Psoas muscle (tissue), 8 donors: Measurements from ENCODE around the gene FAM184B. TPM values are rescaled to one million over a fixed set of nuclear protein-coding genes. Genes with fewer than 3 reads are reported as not detected.

Source experiments
- ATAC-seq, 4 donors: fragments of 200-7000 bp; cut with Tn5 transposase; one replicate each; pipeline ENCODE4 v1.9.1; 2020; ENCODE audit warnings: moderate library complexity in 3 of 4, mild to moderate bottlenecking in 2 of 4
- DNase-seq, 2 donors: peaks; one replicate each; pipeline ENCODE4 v3.0.0-alpha.2; 2020
- H3K27ac ChIP-seq: fragments of 200-600 bp; one replicate; pipeline ENCODE4 v1.8.0; 2022
- H3K27me3 ChIP-seq, 3 donors: fragments of 200-600 bp in 1 of 3; one replicate each; pipeline versions ENCODE4 v1.6.1 to v1.8.0; 2013 to 2022; ENCODE audit warnings: low read length in 2 of 3, mild to moderate bottlenecking in 2 of 3, moderate library complexity in 1 of 3; ENCODE audit not compliant: insufficient read depth in 3 of 3
- H3K36me3 ChIP-seq, 2 donors: fragments of 200-600 bp in 1 of 2; one replicate each; pipeline versions ENCODE4 v1.6.1 to v1.8.0; 2013 to 2022; ENCODE audit warnings: low read depth in 1 of 2, mild to moderate bottlenecking in 1 of 2, moderate library complexity in 1 of 2; ENCODE audit not compliant: insufficient read depth in 1 of 2
- H3K4me1 ChIP-seq: fragments of 200-600 bp; one replicate; pipeline ENCODE4 v1.8.0; 2022
- H3K4me3 ChIP-seq: fragments of 200-600 bp; one replicate; pipeline ENCODE4 v1.8.0; 2022; ENCODE audit warnings: mild to moderate bottlenecking
- H3K9me3 ChIP-seq: fragments of 200-600 bp; one replicate; pipeline ENCODE4 v1.8.0; 2022
- CTCF ChIP-seq: fragments of 200-600 bp; IDR thresholded peaks from one replicate; pipeline ENCODE4 v1.8.0; 2022; ENCODE audit warnings: antibody characterized with exemption
- WGBS, 3 donors: extraction: QIAGEN DNeasy Blood & Tissue Kit; methylation state at CpG; one replicate each; pipeline versions ENCODE4 v1.1.6 to v1.1.7; 2013; 5-methylcytosine and 5-hydroxymethylcytosine counted together
- intact Hi-C, 2 donors: fragments of 100-400 bp; cut with DNase I; formaldehyde crosslinking; loops; one replicate each; pipeline versions ENCODE4 v1.11.0 to v1.14.2; 2022
- long read RNA-seq, 2 donors: library from polyadenylated mRNA; unstranded; transcript quantifications; one replicate each; pipeline ENCODE4 v2.0.0, GENCODE V29; 2021
- polyA plus RNA-seq, 3 donors: library from polyadenylated mRNA; stranded (reverse); fragments of 200-250 nt; gene quantifications; one replicate each; pipeline ENCODE4 v1.2.3, GENCODE V29; 2013
- total RNA-seq, 4 donors: library from RNA; stranded (reverse); fragmentation: NEBNext Ultra II Directional in 2 of 4; extraction: Animal tissue kit (Norgen Biotek cat#: 25700) in 2 of 4; gene quantifications; one replicate each; pipeline versions ENCODE4 v1.2.1 to v1.2.4, GENCODE V29; 2021 to 2023
- donor health status: healthy with polysubstance abuse.
- donor health status: DM: no; HTN: no; CAD: no; lungs with moderate emphysema.
- donor health status: Bipolar disorder and iron deficiency.
- donor health status: healthy.
- donor health status: DM: yes; HTN: yes; CAD: no.
- donor health status: DM: no; HTN: no; CAD: no.
- donor health status: DM: no; HTN: no; CAD: no.
- donor health status: DM: yes; HTN: yes; CAD: no.

The FAM184B gene
- 1 to 10 TPM in 2 of 4 donors, under 1 TPM in 2; 0.28 to 2.6 (median 0.75) TPM for total RNA-seq
- under 1 TPM; 0.03 to 0.51 (median 0.13) TPM for polyA plus RNA-seq
- long read RNA-seq, donor 1, full-length matches to known transcripts = 4 of 7 reads
- long read RNA-seq, donor 1, partial matches to known transcripts = 1 of 7 reads
- long read RNA-seq, donor 1, other reads (novel, unspliced or antisense) = 2 of 7 reads
- long read RNA-seq, donor 2, partial matches to known transcripts = 0 of 34 reads
- long read RNA-seq, donor 2, other reads (novel, unspliced or antisense) = 34 of 34 reads

GRCh38 chr4:17781300-17782287 lies at the start of gene FAM184B:
Gene FAM184B (minus strand): TSS chr4:17781621. CDS start chr4:17781299, 322 bp downstream.
- TF ChIP-seq CTCF = no peak
- peak; percentile 59 to 79 (median 64) for ATAC-seq
- peak within 1 kb of the TSS; percentile 69 for H3K4me3 ChIP-seq
- H3K4me1 ChIP-seq = peaks cover 3% of the 10 kb centered on the region
- peaks cover 0 to 3% (median 0%) of the 10 kb centered on the region in 3 donors for H3K27me3 ChIP-seq
- intact Hi-C loops = no loop called here
- H3K36me3 ChIP-seq = no peaks in the 10 kb centered on the region
- DNase-seq = peak in 1 of 2 donors; percentile 55
- 1 to 3% (median 2%) methylated on average over 73 to 82 of the region's 82 CpGs for WGBS, 3 donors
- H3K9me3 ChIP-seq = no peaks in the 10 kb centered on the region
- H3K27ac ChIP-seq = no peak within 1 kb of the TSS

- 80 to 93% (median 85%) methylated on average over 1 of the region's 1 CpG for WGBS, 3 donors
- no peak overlapping the region for H3K4me3 ChIP-seq
- no peaks in the 10 kb centered on the region for H3K4me1 ChIP-seq
- intact Hi-C loops = loop anchor here in 1 of 2 donors (5.0 kb wide), 1 partner anchor 768 kb away; no protein-coding TSS in a partner anchor
- TF ChIP-seq CTCF = no peak
- no peaks in the 10 kb centered on the region for H3K9me3 ChIP-seq
- H3K27ac ChIP-seq = no peak overlapping the region
- no peak for DNase-seq
- H3K36me3 ChIP-seq = no peaks in the 10 kb centered on the region
- H3K27me3 ChIP-seq = no peaks in the 10 kb centered on the region
- no peak for ATAC-seq
Observed at GRCh38 chr4:17823871-17824669, 42.6 kb upstream of the FAM184B start.

- Histone ChIP-seq H3K4me1 (no peaks in the 10 kb centered on the region), H3K4me3 (no peak overlapping the region), H3K9me3 (no peaks in the 10 kb centered on the region), H3K27ac (no peak overlapping the region), H3K27me3 (no peaks in the 10 kb centered on the region), H3K36me3 (no peaks in the 10 kb centered on the region)
- TF ChIP-seq CTCF = peak; percentile 64
- 61 to 65% (median 64%) methylated on average over 5 of the region's 5 CpGs for WGBS, 3 donors
- intact Hi-C loops = loop anchor here (5.0 to 10.0 kb wide), 2 partner anchors 548 to 770 kb away; no protein-coding TSS in a partner anchor
- peak in 1 of 4 donors; percentile 69 for ATAC-seq
- DNase-seq = no peak
Observed at GRCh38 chr4:17817027-17817426, 35.6 kb upstream of the FAM184B start.

GRCh38 chr4:17816142-17816541 lies 34.7 kb upstream of the FAM184B start:
- TF ChIP-seq CTCF = no peak
- Histone ChIP-seq H3K27ac (no peak overlapping the region), H3K36me3 (no peaks in the 10 kb centered on the region), H3K4me1 (no peaks in the 10 kb centered on the region), H3K27me3 (no peaks in the 10 kb centered on the region), H3K9me3 (no peaks in the 10 kb centered on the region), H3K4me3 (no peak overlapping the region)
- ATAC-seq = no peak
- DNase-seq = no peak
- intact Hi-C loops = loop anchor here (5.0 to 10.0 kb wide), 2 partner anchors 549 to 771 kb away; no protein-coding TSS in a partner anchor
- WGBS, 3 donors = 96 to 97% (median 96%) methylated on average over 12 of the region's 12 CpGs
